A549 treated with CORT108297 at 1 μM for 4 hours (cell line): Measurements from ENCODE around the gene ZNF234. TPM values are rescaled to one million over a fixed set of nuclear protein-coding genes. Genes with fewer than 3 reads are reported as not detected.

ENCODE experiments used
- total RNA-seq: library from RNA; stranded (reverse); fragments of 200-300 nt; extraction: Qiagen RNA extraction; gene quantifications from 5 replicates; pipeline ENCODE4 v1.2.3, GENCODE V29; 2022

The ZNF234 gene
- total RNA-seq, result 1.5 to 2.9 TPM (median 2.7 TPM) in 5 replicates

DNA sequence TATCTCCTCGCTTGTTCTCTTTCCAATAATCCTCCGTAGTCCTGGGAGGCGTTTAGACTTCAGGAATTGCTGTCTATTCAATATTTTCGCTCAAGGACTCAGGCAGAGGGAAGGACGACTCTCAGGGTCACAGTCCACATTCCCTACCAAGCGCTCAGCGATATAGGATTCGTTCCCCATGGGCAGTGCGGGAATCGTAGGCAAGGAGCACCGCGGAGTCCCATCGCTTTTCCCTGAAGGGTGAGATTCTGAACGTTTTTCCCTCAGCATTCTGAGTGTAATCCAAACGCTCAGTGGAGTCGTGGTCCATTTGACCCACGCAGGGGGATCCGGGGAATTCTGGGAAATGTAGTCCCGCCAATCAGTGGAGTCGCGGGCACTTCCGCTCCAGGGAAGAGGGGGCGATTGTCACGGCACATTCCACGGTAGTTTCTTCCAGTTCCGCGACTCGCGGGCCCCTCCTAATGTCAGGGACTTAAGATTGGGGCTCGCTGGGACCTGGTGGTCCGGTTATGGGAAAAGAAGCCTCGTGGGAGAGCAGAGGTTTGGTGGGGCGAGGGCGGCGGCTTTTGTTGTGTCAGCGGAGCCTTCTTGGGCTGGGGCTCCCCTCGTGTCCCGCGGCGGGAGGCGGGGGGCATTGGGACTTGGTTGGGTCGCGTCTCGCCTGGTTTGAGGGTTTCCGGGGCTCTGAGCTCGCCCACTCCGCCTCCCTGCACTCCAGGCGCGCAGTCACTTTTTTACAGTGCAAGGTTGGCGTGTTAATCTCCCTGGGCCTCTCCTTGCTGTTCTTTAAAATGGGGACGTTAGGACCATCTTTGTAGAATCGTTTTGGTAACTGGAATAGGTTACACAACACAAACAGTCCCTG, at the start of gene ZNF234:
ZNF234 (plus strand) TSS at position 364 of the 868 bp plus-strand sequence. CDS start 3,079 bp downstream, outside the sequence.

DNA sequence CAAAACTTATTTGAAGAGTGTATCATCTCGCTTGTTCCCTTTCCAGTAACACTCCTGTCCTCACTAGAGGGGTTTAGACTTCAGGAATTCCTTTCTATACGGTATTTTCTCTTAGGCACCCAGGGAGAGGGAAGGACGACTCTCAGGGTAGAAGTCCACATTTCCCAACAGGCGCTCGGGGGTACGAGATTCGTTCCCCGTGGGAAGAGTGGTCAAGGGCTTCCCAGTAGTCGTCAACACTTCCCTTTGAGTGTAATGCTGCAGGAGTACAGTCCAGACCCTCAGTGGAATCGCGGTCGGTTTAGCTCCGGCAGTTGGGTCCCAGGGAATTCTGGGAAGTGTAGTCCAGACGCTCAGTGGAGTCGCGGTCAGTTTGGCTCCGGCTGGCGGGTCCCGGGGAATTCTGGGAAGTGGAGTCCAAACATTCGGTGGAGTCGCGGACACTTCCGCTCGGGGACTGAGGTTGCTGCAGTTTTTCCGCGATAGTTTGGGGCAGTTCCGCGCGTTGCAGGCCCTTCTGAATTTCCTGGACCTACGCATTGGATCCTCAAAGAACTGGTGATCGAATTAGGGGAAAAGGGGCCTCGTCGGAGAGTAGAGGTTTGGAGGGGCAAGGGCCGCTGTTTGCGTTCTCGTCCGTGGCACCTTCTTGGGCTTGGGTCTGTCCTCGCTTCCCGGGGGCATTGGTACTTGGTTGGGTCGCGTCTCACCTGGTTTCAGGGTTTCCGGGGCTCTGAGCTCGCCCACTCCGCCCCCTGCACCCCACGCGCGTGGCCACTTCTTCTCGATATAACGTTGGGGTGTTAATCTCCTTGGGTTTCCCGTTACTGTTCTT, 47.2 kb upstream of the ZNF234 start, which contains the start of gene ZNF224:
ZNF224 (plus strand) TSS at position 431 of the 835 bp plus-strand sequence. CDS start 3,513 bp downstream, outside the sequence.

DNA sequence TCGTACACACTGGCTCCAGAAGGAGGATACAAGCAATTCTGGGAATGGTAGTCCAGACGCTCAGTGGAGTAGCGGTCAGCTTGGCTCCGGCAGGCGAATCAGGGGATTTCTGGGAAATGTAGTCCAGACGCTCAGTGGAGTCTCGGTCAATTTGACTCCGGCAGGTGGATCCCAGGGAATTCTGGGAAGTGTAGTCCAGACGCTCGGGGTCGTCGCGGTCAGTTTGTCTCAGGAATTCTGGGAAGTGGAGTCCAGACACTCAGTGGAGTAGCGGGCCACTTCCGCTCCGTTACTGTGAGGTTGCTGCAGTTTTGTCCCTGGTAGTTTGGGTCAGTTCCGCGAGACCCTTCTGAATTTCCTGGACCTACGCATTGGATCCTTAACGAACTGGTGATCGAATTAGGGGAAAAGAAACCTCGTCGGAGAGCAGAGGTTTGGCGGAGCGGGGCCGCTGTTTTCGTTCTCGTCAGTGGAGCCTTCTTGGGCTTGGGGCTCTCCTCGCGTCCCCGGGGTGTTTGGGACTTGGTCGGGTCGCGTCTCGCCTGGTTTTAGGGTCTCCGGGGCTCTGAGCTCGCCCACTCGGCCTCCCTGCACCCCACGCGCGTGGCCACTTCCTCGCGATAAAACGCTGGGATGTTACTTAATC, 28.1 kb upstream of the ZNF234 start, which contains the start of gene ZNF225:
ZNF225 (plus strand) TSS at position 262 of the 646 bp plus-strand sequence. CDS start 2,429 bp downstream, outside the sequence.

DNA sequence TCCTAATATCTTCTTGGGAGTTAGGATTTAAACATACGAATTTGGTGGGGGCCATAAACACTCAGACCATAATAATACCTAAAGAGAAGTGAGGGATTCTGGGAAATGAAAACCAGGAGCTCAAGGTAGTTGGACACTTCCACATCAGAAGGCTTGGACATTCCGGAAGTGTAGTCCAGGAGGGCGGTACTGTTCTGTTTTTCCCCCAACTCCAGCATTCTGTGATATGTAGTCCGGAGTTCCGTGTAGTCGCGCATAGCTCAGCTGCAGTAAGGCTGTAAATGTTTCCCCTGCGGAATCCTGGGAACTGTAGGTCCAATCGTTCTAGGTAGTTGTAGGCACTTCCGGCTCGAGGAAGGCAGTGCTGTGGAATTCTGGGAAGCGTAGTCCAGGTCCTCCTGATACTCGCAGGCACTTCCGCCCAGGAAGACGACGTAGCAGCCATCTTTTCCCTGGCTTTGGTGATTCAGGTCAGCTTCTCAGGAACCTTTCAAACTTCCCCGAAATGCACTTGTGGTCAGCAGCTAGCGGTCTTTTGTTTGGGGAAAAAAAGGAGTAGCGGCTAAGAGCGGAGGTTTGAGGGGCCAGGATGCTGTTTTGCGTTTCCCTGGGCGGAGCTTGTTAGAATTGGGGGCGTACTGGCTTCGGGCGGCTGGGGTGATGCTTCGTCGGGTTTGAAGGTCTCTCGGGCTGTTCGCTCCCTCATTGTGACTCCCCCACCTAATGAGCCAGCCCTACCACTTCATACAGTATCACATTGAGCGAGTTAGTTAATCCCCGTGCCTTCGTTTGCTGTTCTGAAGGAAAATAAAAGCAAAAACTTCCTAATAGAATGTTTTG, 23.5 kb downstream of the ZNF234 start, which contains the start of gene ZNF226:
ZNF226 (plus strand) TSS at position 428 of the 840 bp plus-strand sequence. CDS start 4,981 bp downstream, outside the sequence.

Other genes starting within 250 kb of the ZNF234 start
- 9.9 to 12.8 TPM (median 10.7 TPM) in 5 replicates for gene ZNF45, start 206.3 kb upstream of the ZNF234 start, total RNA-seq
- 0.39 to 0.92 TPM (median 0.48 TPM) in 5 replicates for gene ZNF221, start 190.3 kb upstream of the ZNF234 start, total RNA-seq
- gene ZNF155, start 157.4 kb upstream of the ZNF234 start, total RNA-seq, result 2.3 to 3.8 TPM (median 2.6 TPM) in 5 replicates
- gene ZNF230, start 138.6 kb upstream of the ZNF234 start, total RNA-seq, result 2.0 to 3.6 TPM (median 2.9 TPM) in 5 replicates
- gene ZNF222, start 116.2 kb upstream of the ZNF234 start, total RNA-seq, result 2.5 to 6.1 TPM (median 3.3 TPM) in 5 replicates
- 1.9 to 2.9 TPM (median 2.7 TPM) in 5 replicates for gene ZNF223, start 89.5 kb upstream of the ZNF234 start, total RNA-seq
- 0.29 to 0.49 TPM (median 0.39 TPM) in 5 replicates for gene ZNF284, start 69.4 kb upstream of the ZNF234 start, total RNA-seq
- 9.9 to 11.4 TPM (median 10.9 TPM) in 5 replicates for gene ZNF224, start 47.2 kb upstream of the ZNF234 start, total RNA-seq
- gene ZNF225, start 28.2 kb upstream of the ZNF234 start, total RNA-seq, result 2.3 to 3.4 TPM (median 2.8 TPM) in 5 replicates
- 19.2 to 20.9 TPM (median 20.2 TPM) in 5 replicates for gene ZNF226, start 23.5 kb downstream of the ZNF234 start, total RNA-seq
- gene ZNF227, start 71.0 kb downstream of the ZNF234 start, total RNA-seq, result 9.4 to 12.6 TPM (median 10.7 TPM) in 5 replicates
- 0.32 to 0.78 TPM (median 0.50 TPM) in 5 replicates for gene ZNF233, start 118.3 kb downstream of the ZNF234 start, total RNA-seq
- 2.7 to 3.3 TPM (median 3.0 TPM) in 5 replicates for gene ZNF235, start 163.5 kb downstream of the ZNF234 start, total RNA-seq
- gene ZNF112, start 215.1 kb downstream of the ZNF234 start, total RNA-seq, result 1.5 to 3.2 TPM (median 2.2 TPM) in 5 replicates